K562 treated with DMSO at 1 percent for 48 hours (cell line): ENCODE results near the gene NTNG2. TPM values are rescaled to one million over a fixed set of nuclear protein-coding genes. Genes with fewer than 3 reads are reported as not detected.

Experiments used
- total RNA-seq: library from RNA; unstranded; fragments of 300-600 nt; gene quantifications from 2 replicates; pipeline ENCODE4 v1.2.3, GENCODE V29; 2022; ENCODE audit warnings: low replicate concordance; ENCODE audit errors: extremely low read depth

Gene NTNG2
- not detected in 2 replicates for total RNA-seq

GRCh38 chr9:132161743-132162184 lies at the start of gene NTNG2:
NTNG2 (plus strand) TSS chr9:132162058; CDS start chr9:132166832, 4,774 bp downstream.

Other genes with a start within 250 kb of the NTNG2 start
- not detected in 2 replicates for gene MED27, start 82.2 kb upstream of the NTNG2 start, total RNA-seq
- gene SETX, start 192.9 kb downstream of the NTNG2 start, total RNA-seq = not detected in 2 replicates
- gene TTF1, start 244.8 kb downstream of the NTNG2 start, total RNA-seq = not detected in 2 replicates
- gene CFAP77, start 248.2 kb downstream of the NTNG2 start, total RNA-seq = not detected in 2 replicates